GM12878 (cell line): ENCODE measurements around the gene TSR3. TPM values are rescaled to one million over a fixed set of nuclear protein-coding genes. Genes with fewer than 3 reads are reported as not detected.

ENCODE experiments used
- ATAC-seq: fragments of 200-7000 bp; cut with Tn5 transposase; 3 replicates; pipeline ENCODE4 v1.9.1; 2020; ENCODE audit warnings: mild to moderate bottlenecking, moderate library complexity
- BruUV-seq: library from RNA; stranded (reverse); fragments of 400-500 nt; replicated peaks from 2 replicates; lab custom pipeline; 2021; lab: Mats Ljungman, UMichigan
- CTCF ChIA-PET: fragments of 300-600 bp; sonication (Branson Sonifier 250); formaldehyde crosslinking; extraction: SDS; loops from one replicate; lab custom pipeline; 2021; ENCODE audit warnings: inconsistent platforms; lab: Yijun Ruan, JAX
- POLR2A ChIA-PET: fragments of 350-600 bp; formaldehyde crosslinking; extraction: SDS; loops from one replicate; lab custom pipeline; 2021; ENCODE audit warnings: inconsistent platforms; lab: Charles Lee
- RAD21 ChIA-PET: fragments of 300-600 bp; sonication (Branson Sonifier 250); formaldehyde crosslinking; loops from one replicate; lab custom pipeline; 2023; ENCODE audit warnings: antibody characterized with exemption; ENCODE audit not compliant: unreplicated experiment; lab: Charles Lee
- SMC1A ChIA-PET: fragments of 300-600 bp; sonication (Branson Sonifier 250); formaldehyde crosslinking; loops from one replicate; lab custom pipeline; 2023; ENCODE audit not compliant: unreplicated experiment, uncharacterized antibody; lab: Charles Lee
- DNase-seq: peaks from one replicate; pipeline ENCODE4 v3.0.0-alpha.2; 2011; ENCODE audit warnings: low read depth, low spot score
- FAIRE-seq: peaks from 3 replicates; lab custom pipeline; 2011; peaks lifted over from hg19 to GRCh38; lab: Jason Lieb, UNC
- H2AFZ ChIP-seq: 2 replicates; pipeline ENCODE4 v1.6.0; 2011; ENCODE audit warnings: low read depth, low read length, control low read depth; ENCODE audit not compliant: control insufficient read depth
- H3K27ac ChIP-seq: 2 replicates; pipeline ENCODE4 v1.5.1; 2011; ENCODE audit warnings: control low read depth; ENCODE audit not compliant: control insufficient read depth, insufficient read depth
- H3K27me3 ChIP-seq, 2 experiments: replicated peaks in 1 of 2; 2 replicates each; pipeline versions ENCODE4 v1.6.0 to v1.6.1; 2011; ENCODE audit warnings: low read length in 1 of 2; ENCODE audit not compliant: control insufficient read depth in 2 of 2, insufficient read depth in 2 of 2
- H3K36me3 ChIP-seq, 2 experiments: 2 replicates each; pipeline ENCODE4 v1.5.1; 2011; ENCODE audit warnings: low read length in 1 of 2; ENCODE audit not compliant: control insufficient read depth in 2 of 2, insufficient read depth in 2 of 2
- H3K4me1 ChIP-seq: 2 replicates; pipeline ENCODE4 v1.6.1; 2011; ENCODE audit warnings: mild to moderate bottlenecking, low read length, moderate library complexity, mixed read lengths; ENCODE audit not compliant: control insufficient read depth, insufficient read depth
- H3K4me2 ChIP-seq: 2 replicates; pipeline ENCODE4 v1.6.0; 2011; ENCODE audit warnings: control low read depth; ENCODE audit not compliant: control insufficient read depth, insufficient read depth
- H3K4me3 ChIP-seq: fragments of 200-600 bp; sonication (generic); 2 replicates; pipeline ENCODE4 v1.5.1; 2016
- H3K79me2 ChIP-seq: 2 replicates; pipeline ENCODE4 v1.6.0; 2011; ENCODE audit warnings: low read length; ENCODE audit not compliant: control insufficient read depth, insufficient read depth
- H3K9ac ChIP-seq: 2 replicates; pipeline ENCODE4 v1.8.0; 2011; ENCODE audit warnings: low read length, control low read depth, mixed read lengths; ENCODE audit not compliant: control insufficient read depth, insufficient read depth
- H3K9me3 ChIP-seq: replicated peaks from 3 replicates; pipeline ENCODE4 v1.5.1; 2011; ENCODE audit warnings: mild to moderate bottlenecking, low read length; ENCODE audit not compliant: control insufficient read depth, insufficient read depth
- H4K20me1 ChIP-seq: 2 replicates; pipeline ENCODE4 v1.6.0; 2011; ENCODE audit not compliant: control insufficient read depth, insufficient read depth
- BHLHE40 ChIP-seq, 2 experiments: fragments of 450-650 bp in 1 of 2; IDR thresholded peaks; 2 replicates each; pipeline ENCODE4 v1.6.1; 2011 to 2017; ENCODE audit warnings: low read depth in 2 of 2, borderline replicate concordance in 1 of 2, improper control_type of control experiment in 1 of 2, low read length in 1 of 2, mild to moderate bottlenecking in 1 of 2
- ESRRA ChIP-seq: IDR thresholded peaks from 2 replicates; pipeline ENCODE4 v1.6.1; 2012; ENCODE audit warnings: mild to moderate bottlenecking, low read length, improper control_type of control experiment
- IKZF1 ChIP-seq: fragments of 450-650 bp; conservative IDR thresholded peaks from 2 replicates; pipeline ENCODE4 v1.6.1; 2017; ENCODE audit warnings: antibody characterized with exemption, mild to moderate bottlenecking
- JUND ChIP-seq: IDR thresholded peaks from 2 replicates; pipeline ENCODE4 v1.6.1; 2012; ENCODE audit warnings: low read depth, mild to moderate bottlenecking, low read length, improper control_type of control experiment, moderate library complexity
- MEF2B ChIP-seq: fragments of 450-650 bp; IDR thresholded peaks from 2 replicates; pipeline ENCODE4 v1.6.1; 2018; ENCODE audit warnings: mild to moderate bottlenecking, moderate library complexity; ENCODE audit not compliant: partially characterized antibody, poor library complexity, severe bottlenecking
- NBN ChIP-seq: fragments of 450-650 bp; IDR thresholded peaks from 2 replicates; pipeline ENCODE4 v1.6.1; 2016
- NFXL1 ChIP-seq: fragments of 450-650 bp; IDR thresholded peaks from 2 replicates; pipeline ENCODE4 v1.6.1; 2017; ENCODE audit warnings: antibody characterized with exemption, mild to moderate bottlenecking, borderline replicate concordance
- NR2F1 ChIP-seq: fragments of 450-650 bp; conservative IDR thresholded peaks from 2 replicates; pipeline ENCODE4 v1.6.1; 2017; ENCODE audit warnings: mild to moderate bottlenecking
- PAX5 ChIP-seq: IDR thresholded peaks from 2 replicates; pipeline ENCODE4 v1.6.1; 2011; ENCODE audit warnings: low read depth, low read length, borderline replicate concordance
- POLR2A ChIP-seq: IDR thresholded peaks from 2 replicates; pipeline ENCODE4 v1.6.1; 2011; ENCODE audit warnings: low read depth, mild to moderate bottlenecking, low read length
- POU2F2 ChIP-seq: IDR thresholded peaks from 3 replicates; pipeline ENCODE4 v1.6.1; 2011; ENCODE audit warnings: low read depth, mild to moderate bottlenecking, low read length, borderline replicate concordance
- RAD51 ChIP-seq: fragments of 450-650 bp; IDR thresholded peaks from 2 replicates; pipeline ENCODE4 v1.6.1; 2016; ENCODE audit warnings: moderate library complexity, mild to moderate bottlenecking, inconsistent platforms
- RCOR1 ChIP-seq: conservative IDR thresholded peaks from 2 replicates; pipeline ENCODE4 v1.6.1; 2012; ENCODE audit warnings: low read depth, low read length, improper control_type of control experiment
- SRF ChIP-seq, 2 experiments: IDR thresholded peaks; 2 replicates each; pipeline ENCODE4 v1.6.1; 2011; ENCODE audit warnings: low read depth in 2 of 2, low read length in 2 of 2, mild to moderate bottlenecking in 1 of 2, moderate library complexity in 1 of 2
- STAT1 ChIP-seq: fragments of 450-650 bp; conservative IDR thresholded peaks from 2 replicates; pipeline ENCODE4 v1.6.1; 2014; ENCODE audit warnings: antibody characterized with exemption, mild to moderate bottlenecking
- TCF3 ChIP-seq: IDR thresholded peaks from 2 replicates; pipeline ENCODE4 v1.6.1; 2012; ENCODE audit warnings: low read depth, mild to moderate bottlenecking, low read length, borderline replicate concordance; ENCODE audit not compliant: insufficient read depth
- ZZZ3 ChIP-seq: IDR thresholded peaks from 2 replicates; pipeline ENCODE4 v1.6.1; 2011; ENCODE audit warnings: low read depth; ENCODE audit not compliant: control insufficient read depth, insufficient read length
- WGBS: methylation state at CpG from one replicate; pipeline ENCODE4 v1.1.6; 2016; ENCODE audit warnings: low lambda C conversion rate; ENCODE audit not compliant: insufficient replicate concordance, insufficient coverage; ENCODE audit errors: missing lambda C conversion rate; 5-methylcytosine and 5-hydroxymethylcytosine counted together
- in situ Hi-C: fragments of 300-500 bp; cut with MboI; formaldehyde crosslinking; loops from 9 replicates; pipeline ENCODE4 v1.14.3; 2018; ENCODE audit warnings: mixed read lengths
- intact Hi-C: fragments of 100-400 bp; cut with micrococcal nuclease; formaldehyde crosslinking; loops from one replicate; pipeline ENCODE4 v1.14.2; 2022; ENCODE audit not compliant: unreplicated experiment
- polyA plus RNA-seq, 11 experiments: library from polyadenylated mRNA; depleted of rRNA in 4 of 11; unstranded in 6 of 11; stranded (reverse) in 5 of 11; fragments of >200 nt; fragmentation: Nextera tagmentation in 4 of 11; fragmentation: Illumina TruSeq in 1 of 11; extraction: Ambion mirVana in 4 of 11; extraction: Trizol in 1 of 11; gene quantifications; 1 replicate in 1 of 11; 2 replicates in 10 of 11; pipeline versions ENCODE4 v1.2.1 to v1.2.3, GENCODE V29; 2011 to 2016; ENCODE audit warnings: inconsistent platforms in 2 of 11, missing spikeins in 2 of 11, low read depth in 1 of 11
- total RNA-seq, 4 experiments: library from RNA; depleted of rRNA in 3 of 4; stranded (reverse); fragments of >200 nt in 3 of 4; fragmentation: Illumina TruSeq in 1 of 4; extraction: Trizol in 1 of 4; gene quantifications; 2 replicates each; pipeline versions ENCODE4 v1.2.1 to v1.2.3, GENCODE V29; 2013 to 2021
- TF ChIP-seq, protein P1 (sequence below): fragments of 450-650 bp; IDR thresholded peaks from 2 replicates; pipeline ENCODE4 v1.6.1; 2017; ENCODE audit warnings: mild to moderate bottlenecking, low read depth, inconsistent platforms; ENCODE audit not compliant: poor library complexity, severe bottlenecking
- TF ChIP-seq, protein P2 (sequence below): fragments of 150-350 bp; IDR thresholded peaks from 2 replicates; pipeline ENCODE4 v1.6.1; 2016; ENCODE audit warnings: low read depth, low read length

The TSR3 gene
- total and polyA plus RNA-seq, 10 of the 15 experiments (the other 5 are each of a cell fraction or from before 2014, with no cell fraction given), result 3.4 to 108 (median 46.9) TPM

DNA sequence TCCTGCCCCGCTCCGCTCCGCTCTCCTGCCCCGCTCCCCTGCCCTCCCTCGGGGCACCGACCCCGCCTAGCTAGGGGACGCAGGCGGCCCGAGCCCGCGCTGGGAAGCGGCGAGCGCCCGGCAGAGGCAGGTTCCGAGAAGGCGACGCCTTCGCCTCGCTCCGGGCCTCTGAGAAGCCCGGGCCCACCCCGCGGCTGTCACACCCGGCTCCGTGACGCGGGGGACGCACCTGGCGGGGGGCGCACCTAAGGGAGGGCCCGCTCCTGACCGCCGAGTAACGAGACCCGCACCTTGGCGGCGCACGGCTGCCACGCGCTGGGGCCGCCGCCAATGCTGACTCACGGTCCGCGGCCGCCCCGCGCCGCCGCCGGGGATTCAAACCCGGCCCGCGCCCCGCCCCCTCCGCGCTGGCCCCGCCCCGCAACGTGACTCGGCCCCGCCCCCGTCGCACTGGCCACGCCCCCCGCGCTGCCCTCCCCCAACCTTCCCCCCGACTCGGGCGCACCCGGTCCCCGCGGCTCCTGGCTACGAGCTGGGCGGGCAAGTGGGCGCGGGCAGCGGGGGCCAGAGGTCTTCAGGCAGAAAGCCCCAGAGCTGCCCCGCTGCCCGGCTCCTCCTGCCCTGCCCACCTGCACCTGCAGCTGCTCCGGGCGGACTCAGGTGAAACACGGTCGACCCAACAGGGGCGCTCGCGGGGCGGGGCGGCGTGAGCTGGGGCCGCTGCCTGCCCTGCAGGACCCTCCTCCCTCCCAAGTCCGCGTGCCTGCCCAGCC, 27.8 kb upstream of the TSR3 start:
- in situ Hi-C loops, result no loop called here
- SMC1A ChIA-PET, result no interaction called here
- peak; percentile 87 for TF ChIP-seq POLR2A
- 0 out of 2 replicates have a peak, but pooled peaks have one; percentile 8 for TF ChIP-seq JUND
- no peak for TF ChIP-seq ZZZ3
- no peak for TF ChIP-seq MEF2B
- TF ChIP-seq RAD51, result no peak
- no peak for TF ChIP-seq ESRRA
- TF ChIP-seq RCOR1, result no peak
- TF ChIP-seq BHLHE40 (IDR thresholded peaks at IDR 0.05; ENCODE audit: borderline replicate concordance in 1 of 2, low read depth in 2 of 2, low read length in 1 of 2), result peak in 1 of 2 experiments; percentile 89; a peak in 3 of 4 replicates
- TF ChIP-seq, protein P1, sequence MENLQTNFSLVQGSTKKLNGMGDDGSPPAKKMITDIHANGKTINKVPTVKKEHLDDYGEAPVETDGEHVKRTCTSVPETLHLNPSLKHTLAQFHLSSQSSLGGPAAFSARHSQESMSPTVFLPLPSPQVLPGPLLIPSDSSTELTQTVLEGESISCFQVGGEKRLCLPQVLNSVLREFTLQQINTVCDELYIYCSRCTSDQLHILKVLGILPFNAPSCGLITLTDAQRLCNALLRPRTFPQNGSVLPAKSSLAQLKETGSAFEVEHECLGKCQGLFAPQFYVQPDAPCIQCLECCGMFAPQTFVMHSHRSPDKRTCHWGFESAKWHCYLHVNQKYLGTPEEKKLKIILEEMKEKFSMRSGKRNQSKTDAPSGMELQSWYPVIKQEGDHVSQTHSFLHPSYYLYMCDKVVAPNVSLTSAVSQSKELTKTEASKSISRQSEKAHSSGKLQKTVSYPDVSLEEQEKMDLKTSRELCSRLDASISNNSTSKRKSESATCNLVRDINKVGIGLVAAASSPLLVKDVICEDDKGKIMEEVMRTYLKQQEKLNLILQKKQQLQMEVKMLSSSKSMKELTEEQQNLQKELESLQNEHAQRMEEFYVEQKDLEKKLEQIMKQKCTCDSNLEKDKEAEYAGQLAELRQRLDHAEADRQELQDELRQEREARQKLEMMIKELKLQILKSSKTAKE, result no peak
- no peak for TF ChIP-seq NBN
- no peak for TF ChIP-seq STAT1
- TF ChIP-seq TCF3, result 0 out of 2 replicates have a peak, but pooled peaks have one; percentile 25
- TF ChIP-seq NR2F1, result no peak
- TF ChIP-seq POU2F2, result peak; percentile 9; the same call in 1 of the 3 replicates
- peak; percentile 36; the same call in 1 of the 2 replicates for TF ChIP-seq IKZF1
- no peak for TF ChIP-seq SRF (IDR thresholded peaks at IDR 0.05; ENCODE audit: low read depth in 2 of 2, low read length in 2 of 2)
- TF ChIP-seq PAX5, result no peak
- no peak for TF ChIP-seq NFXL1
- TF ChIP-seq, protein P2, sequence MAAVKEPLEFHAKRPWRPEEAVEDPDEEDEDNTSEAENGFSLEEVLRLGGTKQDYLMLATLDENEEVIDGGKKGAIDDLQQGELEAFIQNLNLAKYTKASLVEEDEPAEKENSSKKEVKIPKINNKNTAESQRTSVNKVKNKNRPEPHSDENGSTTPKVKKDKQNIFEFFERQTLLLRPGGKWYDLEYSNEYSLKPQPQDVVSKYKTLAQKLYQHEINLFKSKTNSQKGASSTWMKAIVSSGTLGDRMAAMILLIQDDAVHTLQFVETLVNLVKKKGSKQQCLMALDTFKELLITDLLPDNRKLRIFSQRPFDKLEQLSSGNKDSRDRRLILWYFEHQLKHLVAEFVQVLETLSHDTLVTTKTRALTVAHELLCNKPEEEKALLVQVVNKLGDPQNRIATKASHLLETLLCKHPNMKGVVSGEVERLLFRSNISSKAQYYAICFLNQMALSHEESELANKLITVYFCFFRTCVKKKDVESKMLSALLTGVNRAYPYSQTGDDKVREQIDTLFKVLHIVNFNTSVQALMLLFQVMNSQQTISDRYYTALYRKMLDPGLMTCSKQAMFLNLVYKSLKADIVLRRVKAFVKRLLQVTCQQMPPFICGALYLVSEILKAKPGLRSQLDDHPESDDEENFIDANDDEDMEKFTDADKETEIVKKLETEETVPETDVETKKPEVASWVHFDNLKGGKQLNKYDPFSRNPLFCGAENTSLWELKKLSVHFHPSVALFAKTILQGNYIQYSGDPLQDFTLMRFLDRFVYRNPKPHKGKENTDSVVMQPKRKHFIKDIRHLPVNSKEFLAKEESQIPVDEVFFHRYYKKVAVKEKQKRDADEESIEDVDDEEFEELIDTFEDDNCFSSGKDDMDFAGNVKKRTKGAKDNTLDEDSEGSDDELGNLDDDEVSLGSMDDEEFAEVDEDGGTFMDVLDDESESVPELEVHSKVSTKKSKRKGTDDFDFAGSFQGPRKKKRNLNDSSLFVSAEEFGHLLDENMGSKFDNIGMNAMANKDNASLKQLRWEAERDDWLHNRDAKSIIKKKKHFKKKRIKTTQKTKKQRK, result no peak

More for the DNA sequence above, 27.8 kb upstream of the TSR3 start:
- WGBS, result 2% methylated on average over 45 of the region's 95 CpGs
- no peaks in the 10 kb centered on the region for H3K9me3 ChIP-seq
- H3K79me2 ChIP-seq, result peaks cover 18% of the 10 kb centered on the region
- ChIA-PET CTCF (interaction anchor here (0.6 to 1.6 kb wide), 6 partner anchors 11 to 43 kb away, joined by 3 to 5 read pairs (median 4); no protein-coding TSS in a partner anchor), RAD21 (no interaction called here), POLR2A (interaction anchor here (0.5 to 0.9 kb wide), 8 partner anchors 36 to 1503 kb away, joined by 3 to 9 read pairs (median 4); partner anchors contain the start of gene FLYWCH2)
- H2AFZ ChIP-seq, result peak overlapping the region; percentile 45; the same call in 1 of the 2 replicates
- peak overlapping the region; percentile 78 for H3K27ac ChIP-seq
- no peaks in the 10 kb centered on the region for H4K20me1 ChIP-seq
- no peaks in the 10 kb centered on the region for H3K27me3 ChIP-seq
- FAIRE-seq (no peak), ATAC-seq (peak; percentile 86), DNase-seq (no peak)
- BruUV-seq, result no TSS peak
- peak overlapping the region; percentile 73 for H3K4me3 ChIP-seq
- peak overlapping the region; percentile 81 for H3K9ac ChIP-seq
- H3K4me2 ChIP-seq, result peak overlapping the region; percentile 80
- intact Hi-C loops, result no loop called here
- no peaks in the 10 kb centered on the region; a peak in 2 of 4 replicates for H3K36me3 ChIP-seq
- peaks cover 8% of the 10 kb centered on the region; the same call in 1 of the 2 replicates for H3K4me1 ChIP-seq
